Activated CD4-positive, alpha-beta T cell treated with anti-CD3 and anti-CD28 coated beads for 1 hour (primary cell): ENCODE results near the gene IER5L.

ENCODE experiments used
- DNase-seq: peaks from one replicate; pipeline ENCODE4 v3.0.0-alpha.2; 2020

IER5L gene

GRCh38 chr9:129160712-129161533, 17.1 kb downstream of the IER5L start:
- DNase-seq, result no peak

- DNase-seq, result no peak
Measured at GRCh38 chr9:129156163-129156562, 21.9 kb downstream of the IER5L start.

GRCh38 chr9:129154866-129155477, 23.1 kb downstream of the IER5L start:
- no peak for DNase-seq

GRCh38 chr9:129151469-129151868, 26.6 kb downstream of the IER5L start:
- no peak for DNase-seq

DNA sequence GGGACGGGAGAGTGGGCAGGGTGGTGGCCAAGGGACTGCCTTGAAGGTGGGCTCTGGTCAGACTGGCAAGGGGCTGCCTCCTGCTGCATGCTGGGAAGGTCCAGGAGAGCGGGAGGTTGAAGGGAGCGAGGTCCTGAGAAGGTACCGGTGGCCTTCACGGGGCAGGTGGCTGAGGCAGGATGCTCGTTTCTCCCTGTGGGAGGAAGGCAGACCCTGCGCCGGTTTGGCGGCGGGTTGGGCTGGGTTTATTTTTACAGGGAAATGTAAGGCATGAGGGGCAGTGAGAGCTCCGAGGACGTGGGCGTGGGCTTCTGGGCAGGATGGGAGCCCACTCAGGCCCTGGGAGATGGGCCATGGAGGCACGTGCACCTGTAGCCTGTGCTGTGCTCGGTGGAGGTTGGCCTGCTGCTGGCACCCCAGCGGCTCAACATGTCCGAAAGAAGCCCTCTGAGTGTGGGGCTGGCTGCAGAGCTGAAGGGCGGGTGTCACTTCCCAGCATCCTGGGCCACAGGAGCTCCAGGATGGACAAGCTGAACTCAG, 27.3 kb downstream of the IER5L start:
- no peak for DNase-seq

GRCh38 chr9:129150122-129150521, 27.9 kb downstream of the IER5L start:
- DNase-seq, result no peak

GRCh38 chr9:129149442-129149841, 28.6 kb downstream of the IER5L start:
- DNase-seq, result no peak

GRCh38 chr9:129148463-129149204, 29.4 kb downstream of the IER5L start:
- no peak for DNase-seq

- no peak for DNase-seq
Measured at GRCh38 chr9:129146441-129146941, 31.6 kb downstream of the IER5L start.

DNA sequence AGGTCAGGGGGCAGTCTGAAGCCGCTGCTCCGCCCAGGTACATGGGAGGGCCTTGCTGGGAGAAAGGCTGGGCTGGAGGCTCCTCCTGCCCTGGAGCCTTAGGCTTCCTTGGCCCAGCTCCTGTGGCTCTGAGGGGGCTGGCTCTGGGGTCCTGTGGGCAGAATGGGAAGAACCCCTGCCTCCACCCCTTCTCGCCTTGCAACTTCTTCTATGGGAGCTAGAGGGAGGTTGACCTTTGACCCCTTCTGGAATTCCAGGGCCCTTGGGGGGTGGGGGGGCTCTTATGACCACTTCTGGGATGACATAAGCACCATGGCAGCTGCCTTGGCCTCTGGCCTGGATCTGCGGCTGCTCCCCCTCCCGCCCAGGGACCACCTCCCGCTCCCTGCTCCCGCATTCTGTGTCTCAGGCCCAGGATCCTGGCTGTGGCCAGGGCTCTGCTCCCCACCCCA, 32.2 kb downstream of the IER5L start:
- DNase-seq, result no peak

GRCh38 chr9:129145316-129145715, 32.7 kb downstream of the IER5L start:
- DNase-seq, result no peak

DNA sequence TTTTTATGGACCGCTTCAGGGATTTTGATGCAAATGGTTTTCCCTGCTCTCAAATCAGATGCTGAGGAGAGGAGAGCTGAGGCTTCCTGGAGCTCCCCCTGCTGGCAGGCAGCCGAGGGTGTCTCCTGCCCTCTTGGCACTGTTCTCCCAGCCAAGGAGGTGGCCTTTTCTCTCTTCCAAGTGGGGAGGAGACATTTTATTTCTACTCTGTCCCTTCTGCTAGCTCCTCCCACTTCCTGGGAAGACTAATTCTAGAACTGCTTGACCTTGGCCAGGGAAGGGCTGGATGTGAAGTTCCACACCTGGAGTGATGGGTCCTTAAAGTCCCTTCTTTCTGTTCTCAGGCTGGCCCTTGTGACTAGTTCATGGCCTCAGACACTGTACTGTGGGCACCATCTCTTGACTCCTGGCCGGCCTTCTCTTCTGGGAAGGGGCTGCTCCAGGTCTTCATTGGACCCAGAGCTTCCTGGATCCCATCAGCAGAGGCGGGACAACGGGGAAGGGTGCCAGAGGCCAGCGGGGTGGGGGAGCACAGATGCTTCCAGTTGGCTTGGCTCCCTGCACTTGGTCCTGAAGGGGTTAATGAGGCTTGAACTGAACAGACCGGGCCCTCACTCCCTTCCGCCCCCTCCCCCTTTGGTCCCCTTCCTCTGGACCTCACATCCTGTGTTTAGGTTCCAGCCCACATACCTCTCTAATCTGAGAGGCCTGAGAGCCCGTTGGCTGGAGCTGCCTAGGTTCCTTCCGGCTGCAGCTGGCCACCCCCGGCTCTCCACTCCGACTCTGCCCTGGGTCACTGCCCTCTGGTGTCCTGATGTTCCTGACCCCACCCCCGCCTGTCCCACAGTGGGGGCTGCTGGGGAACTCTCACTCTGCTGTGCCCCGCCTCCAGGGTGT, 34.8 kb downstream of the IER5L start:
- peak; percentile 55 for DNase-seq

- DNase-seq, result no peak
Measured at GRCh38 chr9:129142138-129142935, 35.7 kb downstream of the IER5L start.

DNA sequence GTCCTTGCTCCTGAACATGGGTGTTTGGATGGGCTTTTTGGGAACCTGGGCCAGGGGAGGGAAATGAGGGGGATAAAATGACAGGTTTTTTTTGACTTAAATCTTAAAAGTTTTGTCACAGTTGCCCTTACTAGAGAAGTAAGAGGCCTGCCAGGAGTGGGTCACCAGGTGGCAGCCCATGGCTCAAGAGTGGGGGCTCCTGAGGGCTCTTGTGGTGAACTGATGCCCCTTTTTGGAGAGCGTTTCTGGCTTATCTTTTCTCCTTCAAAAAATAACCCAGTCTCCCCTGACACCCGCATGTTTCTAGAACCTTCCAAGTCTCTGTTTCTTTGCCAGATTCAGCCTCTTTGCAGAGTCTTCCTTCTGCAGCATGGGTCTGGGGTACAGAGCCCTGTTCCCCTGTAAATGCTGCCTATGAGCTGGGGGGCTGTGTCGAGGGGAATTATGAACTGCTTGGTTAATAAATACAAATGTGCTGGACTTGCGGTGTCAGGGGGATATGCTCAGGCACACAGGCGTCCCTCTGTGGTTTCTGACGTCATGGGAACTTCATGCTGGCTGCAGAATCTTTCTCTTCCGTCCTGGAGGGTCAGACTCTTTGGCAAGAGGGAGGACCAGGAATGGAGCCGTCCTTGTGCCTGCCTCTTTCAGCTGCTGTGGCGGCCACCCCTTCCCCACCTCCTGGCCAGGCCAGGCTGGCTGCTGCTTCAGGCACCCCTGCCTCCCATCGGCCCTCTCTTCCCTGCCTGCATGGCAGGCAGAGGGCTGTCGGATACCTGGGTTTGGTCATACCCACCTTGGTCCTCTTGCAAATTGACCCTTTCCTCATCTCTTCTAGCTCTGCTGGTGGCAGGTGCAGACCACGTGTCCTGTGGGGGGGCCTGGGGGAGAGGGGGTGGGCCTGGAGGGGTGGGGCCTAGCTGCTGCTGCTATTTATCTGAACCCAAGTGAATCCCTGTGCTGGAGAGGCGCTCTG, 36.7 kb downstream of the IER5L start:
- no peak for DNase-seq

DNA sequence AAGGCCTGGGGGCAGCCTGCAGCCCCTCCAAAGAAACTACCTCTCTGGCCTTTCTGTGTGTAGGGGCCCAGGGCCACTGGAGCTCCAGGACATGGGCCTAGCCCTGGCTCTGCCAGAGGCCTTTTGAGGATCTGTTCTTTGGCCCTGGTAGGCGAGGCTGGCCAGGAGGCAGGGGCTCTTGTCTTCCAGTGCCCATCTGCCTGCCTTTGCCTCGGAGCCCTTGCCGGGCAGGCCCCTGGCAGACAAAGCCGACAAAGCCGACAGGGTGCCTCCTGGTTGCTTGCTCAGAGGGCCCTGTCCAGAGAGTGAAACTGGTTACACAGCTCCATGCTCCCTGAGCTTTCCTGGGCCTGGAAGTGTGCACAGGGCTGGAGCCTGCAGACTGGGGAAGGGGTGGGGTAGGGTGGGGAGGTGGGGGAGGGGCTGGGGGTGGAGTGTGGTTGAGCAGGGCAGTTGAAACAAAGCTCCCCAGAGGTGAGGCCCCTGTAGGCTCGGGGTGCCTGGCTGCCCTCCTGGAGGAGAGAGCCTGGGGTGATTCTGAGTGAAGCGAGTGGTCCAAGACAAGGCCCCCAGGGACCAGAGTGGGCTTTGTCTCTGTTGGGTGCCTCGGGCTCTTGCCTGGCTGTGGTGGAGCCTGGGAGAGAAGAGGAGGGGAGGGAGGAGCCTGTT, 37.5 kb downstream of the IER5L start:
- DNase-seq, result peak; percentile 11

- DNase-seq, result peak; percentile 68
Measured at GRCh38 chr9:129139993-129140396, 38.1 kb downstream of the IER5L start.

GRCh38 chr9:129139233-129139992, 38.6 kb downstream of the IER5L start:
- peak; percentile 60 for DNase-seq

DNA sequence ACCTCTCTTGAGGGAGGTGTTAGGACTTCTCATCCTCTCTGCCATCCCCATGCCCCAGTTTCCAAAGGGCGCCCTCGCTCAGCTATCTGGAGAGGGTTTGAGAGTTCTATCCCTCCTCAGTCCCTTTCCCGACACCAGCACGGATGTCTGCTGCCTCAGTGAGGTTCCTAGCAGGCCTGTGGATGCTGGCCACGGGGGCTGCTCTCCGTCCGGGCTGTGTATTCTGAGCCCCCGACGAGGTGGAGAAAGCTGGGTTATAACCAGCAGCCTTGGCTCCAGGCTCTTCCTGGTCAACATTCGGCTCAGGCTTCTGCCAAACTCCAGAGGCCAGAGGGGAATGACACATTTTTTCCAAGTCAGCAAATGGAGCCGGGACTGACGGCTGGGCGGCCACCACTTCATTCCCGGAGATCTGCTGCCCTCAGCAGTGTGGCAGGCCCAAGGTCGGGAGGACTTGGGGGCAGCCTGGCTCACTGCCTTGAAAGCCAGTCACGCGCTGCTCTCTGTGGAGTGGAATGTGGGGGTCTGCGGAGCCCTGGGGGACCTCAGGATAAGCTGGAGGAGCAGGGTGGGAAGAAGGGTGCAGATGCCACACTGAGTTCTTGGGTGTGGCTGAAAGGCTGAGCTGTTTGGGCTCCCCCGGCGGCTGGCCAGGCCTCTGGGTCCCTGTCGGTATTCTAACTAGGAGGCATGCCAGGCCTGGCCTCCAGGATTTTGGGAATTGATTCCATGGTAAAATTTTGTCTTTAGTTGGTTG, 39.4 kb downstream of the IER5L start:
- DNase-seq, result no peak
